HepG2 (cell line): ENCODE measurements around the gene TAPBP. TPM values are rescaled to one million over a fixed set of nuclear protein-coding genes. Genes with fewer than 3 reads are reported as not detected.
A peak's percentile ranks its signal among the peaks of the same experiment; 100 is the strongest.

Experiments used
- ATF1 ChIP-seq: IDR thresholded peaks from 2 replicates; pipeline ENCODE4 v1.6.1; 2016; ENCODE audit warnings: mild to moderate bottlenecking, control low read depth
- CCDC6 ChIP-seq: sonication (generic); formaldehyde crosslinking; IDR thresholded peaks from 2 replicates; pipeline ENCODE4 v1.8.1; 2022; ENCODE audit warnings: mild to moderate bottlenecking, missing genetic modification reagents, moderate library complexity
- DNMT1 ChIP-seq: sonication (generic); formaldehyde crosslinking; IDR thresholded peaks from 2 replicates; pipeline ENCODE4 v1.5.1; 2020; ENCODE audit warnings: mild to moderate bottlenecking, missing genetic modification reagents
- EP300 ChIP-seq, 3 experiments: sonication (generic) in 1 of 3; formaldehyde crosslinking in 1 of 3; IDR thresholded peaks; 2 replicates each; pipeline versions ENCODE4 v1.5.1 to v1.6.1; 2011 to 2020; ENCODE audit warnings: low read depth in 2 of 3, low read length in 2 of 3, borderline replicate concordance in 1 of 3, improper control_type of control experiment in 1 of 3, mild to moderate bottlenecking in 1 of 3, missing genetic modification reagents in 1 of 3, moderate library complexity in 1 of 3
- GABPA ChIP-seq, 2 experiments: IDR thresholded peaks; 2 replicates each; pipeline ENCODE4 v1.6.1; 2011 to 2016; ENCODE audit warnings: low read depth in 2 of 2, low read length in 1 of 2, missing biosample characterization in 1 of 2, missing genetic modification characterization in 1 of 2
- GZF1 ChIP-seq: sonication (generic); formaldehyde crosslinking; IDR thresholded peaks from 2 replicates; pipeline ENCODE4 v1.5.1; 2020; ENCODE audit warnings: mild to moderate bottlenecking, missing genetic modification reagents
- HNRNPUL1 ChIP-seq: fragments of 200-400 bp; formaldehyde crosslinking; IDR thresholded peaks from 2 replicates; pipeline ENCODE4 v1.6.1; 2017; ENCODE audit warnings: low read depth, mild to moderate bottlenecking, low read length, moderate library complexity
- IKZF4 ChIP-seq: sonication (generic); formaldehyde crosslinking; IDR thresholded peaks from 2 replicates; pipeline ENCODE4 v1.5.1; 2020; ENCODE audit warnings: borderline replicate concordance, mild to moderate bottlenecking, low read depth, missing genetic modification reagents; ENCODE audit errors: not compliant biosample characterization
- ISL2 ChIP-seq: sonication (generic); formaldehyde crosslinking; IDR thresholded peaks from 2 replicates; pipeline ENCODE4 v1.5.0; 2020; ENCODE audit warnings: missing genetic modification reagents
- POLR2A ChIP-seq, 2 experiments: IDR thresholded peaks; 2 replicates each; pipeline ENCODE4 v1.6.1; 2011; ENCODE audit warnings: low read depth in 2 of 2, low read length in 2 of 2, mild to moderate bottlenecking in 1 of 2, moderate library complexity in 1 of 2; ENCODE audit not compliant: insufficient read depth in 1 of 2
- RNF2 ChIP-seq: fragments of 450-650 bp; conservative IDR thresholded peaks from 2 replicates; pipeline ENCODE4 v1.6.1; 2016; ENCODE audit warnings: low read depth
- SAFB2 ChIP-seq: sonication (generic); formaldehyde crosslinking; IDR thresholded peaks from 2 replicates; pipeline ENCODE4 v1.5.1; 2020; ENCODE audit warnings: missing genetic modification reagents, low read depth, mild to moderate bottlenecking, borderline replicate concordance
- SALL1 ChIP-seq: sonication (generic); formaldehyde crosslinking; IDR thresholded peaks from 2 replicates; pipeline ENCODE4 v1.8.0; 2022; ENCODE audit warnings: mild to moderate bottlenecking, missing genetic modification reagents
- SIX1 ChIP-seq: sonication (generic); formaldehyde crosslinking; IDR thresholded peaks from 2 replicates; pipeline ENCODE4 v1.4.0; 2020; ENCODE audit warnings: missing genetic modification reagents, borderline replicate concordance
- ZFP36L1 ChIP-seq: sonication (generic); formaldehyde crosslinking; IDR thresholded peaks from 2 replicates; pipeline ENCODE4 v1.8.0; 2022; ENCODE audit warnings: mild to moderate bottlenecking, missing genetic modification reagents, moderate library complexity
- ZFY ChIP-seq: sonication (generic); formaldehyde crosslinking; IDR thresholded peaks from 2 replicates; pipeline ENCODE4 v1.4.0; 2020; ENCODE audit warnings: missing genetic modification reagents
- ZNF282 ChIP-seq: fragments of 450-650 bp; IDR thresholded peaks from 2 replicates; pipeline ENCODE4 v1.6.1; 2018; ENCODE audit not compliant: partially characterized antibody
- ZNF292 ChIP-seq: sonication (generic); formaldehyde crosslinking; IDR thresholded peaks from 2 replicates; pipeline ENCODE4 v1.8.1; 2022; ENCODE audit warnings: mild to moderate bottlenecking, low read depth, missing genetic modification reagents, borderline replicate concordance
- ZNF317 ChIP-seq: sonication (generic); formaldehyde crosslinking; IDR thresholded peaks from 2 replicates; pipeline ENCODE4 v1.5.0; 2020; ENCODE audit warnings: mild to moderate bottlenecking, missing genetic modification reagents
- ZNF777 ChIP-seq: sonication (generic); formaldehyde crosslinking; IDR thresholded peaks from 2 replicates; pipeline ENCODE4 v1.4.0; 2020; ENCODE audit warnings: missing genetic modification reagents
- polyA plus RNA-seq, 8 experiments: library from polyadenylated mRNA; depleted of rRNA in 3 of 8; stranded (reverse) in 7 of 8; unstranded in 1 of 8; fragments of >200 nt; fragmentation: Illumina TruSeq in 4 of 8; extraction: Trizol in 4 of 8; gene quantifications; 2 replicates each; pipeline versions ENCODE4 v1.2.1 to v1.2.3, GENCODE V29; 2011 to 2016; ENCODE audit warnings: low read depth in 4 of 8, missing spikeins in 1 of 8, mixed read lengths in 1 of 8; ENCODE audit not compliant: insufficient read depth in 1 of 8
- total RNA-seq, 5 experiments: library from RNA; depleted of rRNA; stranded (reverse); fragments of >200 nt; fragmentation: Illumina TruSeq; extraction: Trizol; gene quantifications; 2 replicates each; pipeline ENCODE4 v1.2.3, GENCODE V29; 2016; ENCODE audit warnings: low read depth in 1 of 5
- TF ChIP-seq, protein P1 (sequence below): sonication (generic); formaldehyde crosslinking; IDR thresholded peaks from 2 replicates; pipeline ENCODE4 v1.5.0; 2020; ENCODE audit warnings: missing genetic modification reagents
- TF ChIP-seq, protein P2 (sequence below): sonication (generic); formaldehyde crosslinking; IDR thresholded peaks from 2 replicates; pipeline ENCODE4 v1.4.0; 2020; ENCODE audit warnings: missing genetic modification reagents
- TF ChIP-seq, protein P3 (sequence below): sonication (generic); formaldehyde crosslinking; IDR thresholded peaks from 2 replicates; pipeline ENCODE4 v1.5.1; 2020; ENCODE audit warnings: mild to moderate bottlenecking, missing genetic modification reagents

Gene TAPBP
- total and polyA plus RNA-seq, 2 of the 13 experiments (the other 11 are each of a cell fraction or from before 2014, with no cell fraction given), result 27.4 to 32.3 TPM

DNA sequence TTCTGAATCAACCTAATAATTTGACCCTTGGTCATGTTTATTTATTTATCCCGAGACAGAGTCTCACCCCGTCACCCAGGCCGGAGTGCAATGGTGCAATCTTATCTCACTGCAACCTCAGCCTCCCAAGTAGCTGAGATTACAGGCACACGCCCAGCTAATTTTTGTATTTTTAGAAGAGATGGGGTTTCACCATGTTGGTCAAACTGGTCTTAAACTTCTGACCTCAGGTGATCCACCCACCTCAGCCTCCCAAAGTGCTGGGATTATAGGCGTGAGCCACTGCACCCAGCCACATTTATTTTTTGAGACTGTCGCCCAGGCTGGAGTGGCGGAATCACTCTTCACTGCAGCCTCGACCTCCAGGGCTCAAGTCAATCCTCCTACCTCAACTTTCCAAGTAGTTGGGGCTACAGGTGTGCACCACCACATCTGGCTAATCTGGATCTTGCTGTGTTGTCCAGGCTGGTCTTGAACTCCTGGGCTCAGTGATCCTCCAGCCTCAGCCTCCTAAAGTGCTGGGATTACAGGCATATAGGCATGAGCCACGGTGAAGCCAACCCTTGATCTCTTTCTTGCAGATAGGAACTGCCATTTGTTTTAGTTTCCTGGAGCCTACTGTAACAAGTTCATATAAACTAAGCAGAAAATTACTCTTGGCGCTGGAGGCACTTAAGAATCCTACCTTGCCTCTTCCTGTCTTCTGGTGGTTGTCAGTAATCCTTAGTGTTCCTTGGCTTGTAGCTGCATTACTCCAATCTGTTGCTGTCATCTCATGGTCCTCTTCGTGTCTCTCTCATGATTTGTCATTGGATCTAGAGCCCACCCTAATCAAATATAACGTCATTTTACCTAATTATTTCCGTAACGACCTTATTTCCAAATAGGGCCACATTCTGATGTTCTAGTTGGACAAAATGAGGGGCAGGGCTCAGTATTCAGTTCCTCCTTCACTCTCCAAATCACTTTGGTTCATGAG, 39.7 kb downstream of the TAPBP start (continued):
- TF ChIP-seq ZNF777 (CRISPR knock-in tag), result no peak
- TF ChIP-seq CCDC6 (CRISPR knock-in tag), result no peak
- TF ChIP-seq GABPA (IDR thresholded peaks at IDR 0.05; ENCODE audit: low read depth, low read length), result no peak
- TF ChIP-seq GABPA (CRISPR knock-in tag; IDR thresholded peaks at IDR 0.05; ENCODE audit: low read depth), result no peak
- TF ChIP-seq RNF2, result no peak
- 0 out of 2 replicates have a peak, but pooled peaks have one; percentile 39 for TF ChIP-seq SAFB2
- TF ChIP-seq ZFY (CRISPR knock-in tag), result peak; percentile 28; the same call in 1 of the 2 replicates
- TF ChIP-seq, protein P1, sequence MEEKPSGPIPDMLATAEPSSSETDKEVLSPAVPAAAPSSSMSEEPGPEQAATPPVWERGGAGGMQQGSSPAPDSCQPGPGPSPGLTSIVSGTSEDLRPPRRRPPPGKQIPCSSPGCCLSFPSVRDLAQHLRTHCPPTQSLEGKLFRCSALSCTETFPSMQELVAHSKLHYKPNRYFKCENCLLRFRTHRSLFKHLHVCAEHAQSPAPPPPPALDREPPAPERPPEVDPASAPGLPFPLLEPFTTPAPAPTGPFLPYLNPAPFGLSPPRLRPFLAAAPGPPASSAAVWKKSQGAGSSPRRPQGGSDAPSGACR (CRISPR knock-in tag), result 0 out of 2 replicates have a peak, but pooled peaks have one; percentile 32
- peak; percentile 36 to 48; a peak in 3 of 4 replicates for TF ChIP-seq POLR2A (IDR thresholded peaks at IDR 0.05; ENCODE audit: insufficient read depth in 1 of 2, low read depth in 2 of 2, low read length in 2 of 2)
- 0 out of 2 replicates have a peak, but pooled peaks have one; percentile 24 for TF ChIP-seq ZNF292 (CRISPR knock-in tag)
- TF ChIP-seq, protein P2, sequence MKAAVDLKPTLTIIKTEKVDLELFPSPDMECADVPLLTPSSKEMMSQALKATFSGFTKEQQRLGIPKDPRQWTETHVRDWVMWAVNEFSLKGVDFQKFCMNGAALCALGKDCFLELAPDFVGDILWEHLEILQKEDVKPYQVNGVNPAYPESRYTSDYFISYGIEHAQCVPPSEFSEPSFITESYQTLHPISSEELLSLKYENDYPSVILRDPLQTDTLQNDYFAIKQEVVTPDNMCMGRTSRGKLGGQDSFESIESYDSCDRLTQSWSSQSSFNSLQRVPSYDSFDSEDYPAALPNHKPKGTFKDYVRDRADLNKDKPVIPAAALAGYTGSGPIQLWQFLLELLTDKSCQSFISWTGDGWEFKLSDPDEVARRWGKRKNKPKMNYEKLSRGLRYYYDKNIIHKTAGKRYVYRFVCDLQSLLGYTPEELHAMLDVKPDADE (CRISPR knock-in tag), result no peak
- 0 out of 2 replicates have a peak, but pooled peaks have one; percentile 51 for TF ChIP-seq DNMT1 (CRISPR knock-in tag)
- TF ChIP-seq SIX1 (CRISPR knock-in tag), result no peak
- no peak for TF ChIP-seq ISL2 (CRISPR knock-in tag)
- TF ChIP-seq ZNF282, result no peak
- peak; percentile 55 for TF ChIP-seq IKZF4 (CRISPR knock-in tag)
- no peak for TF ChIP-seq HNRNPUL1
- no peak for TF ChIP-seq EP300 (IDR thresholded peaks at IDR 0.05; ENCODE audit: low read depth in 2 of 2, low read length in 2 of 2)
- TF ChIP-seq EP300 (CRISPR knock-in tag; IDR thresholded peaks at IDR 0.05; ENCODE audit: borderline replicate concordance), result no peak
- TF ChIP-seq ZFP36L1 (CRISPR knock-in tag), result no peak
- TF ChIP-seq, protein P3, sequence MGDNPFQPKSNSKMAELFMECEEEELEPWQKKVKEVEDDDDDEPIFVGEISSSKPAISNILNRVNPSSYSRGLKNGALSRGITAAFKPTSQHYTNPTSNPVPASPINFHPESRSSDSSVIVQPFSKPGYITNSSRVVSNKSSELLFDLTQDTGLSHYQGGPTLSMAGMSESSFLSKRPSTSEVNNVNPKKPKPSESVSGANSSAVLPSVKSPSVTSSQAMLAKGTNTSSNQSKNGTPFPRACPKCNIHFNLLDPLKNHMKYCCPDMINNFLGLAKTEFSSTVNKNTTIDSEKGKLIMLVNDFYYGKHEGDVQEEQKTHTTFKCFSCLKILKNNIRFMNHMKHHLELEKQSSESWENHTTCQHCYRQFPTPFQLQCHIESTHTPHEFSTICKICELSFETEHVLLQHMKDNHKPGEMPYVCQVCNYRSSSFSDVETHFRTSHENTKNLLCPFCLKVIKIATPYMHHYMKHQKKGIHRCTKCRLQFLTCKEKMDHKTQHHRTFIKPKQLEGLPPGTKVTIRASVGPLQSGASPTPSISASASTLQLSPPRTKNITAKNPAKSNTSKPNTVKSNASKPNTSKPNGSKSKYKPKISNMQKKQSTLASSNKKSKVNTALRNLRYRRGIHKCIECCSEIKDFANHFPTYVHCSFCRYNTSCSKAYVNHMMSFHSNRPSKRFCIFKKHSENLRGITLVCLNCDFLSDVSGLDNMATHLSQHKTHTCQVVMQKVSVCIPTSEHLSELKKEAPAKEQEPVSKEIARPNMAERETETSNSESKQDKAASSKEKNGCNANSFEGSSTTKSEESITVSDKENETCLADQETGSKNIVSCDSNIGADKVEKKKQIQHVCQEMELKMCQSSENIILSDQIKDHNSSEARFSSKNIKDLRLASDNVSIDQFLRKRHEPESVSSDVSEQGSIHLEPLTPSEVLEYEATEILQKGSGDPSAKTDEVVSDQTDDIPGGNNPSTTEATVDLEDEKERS (CRISPR knock-in tag), result peak; percentile 67; the same call in 1 of the 2 replicates
- TF ChIP-seq ZNF317 (CRISPR knock-in tag), result no peak
- no peak for TF ChIP-seq ATF1 (CRISPR knock-in tag)
- no peak for TF ChIP-seq GZF1 (CRISPR knock-in tag)
- 0 out of 2 replicates have a peak, but pooled peaks have one; percentile 26 for TF ChIP-seq SALL1 (CRISPR knock-in tag)
